ENCODE measurements around the gene HOXA2.

HOXA2 gene

GRCh38 chr7:27080844-27081436, 21.5 kb downstream of the HOXA2 start:
- ChIA-PET CTCF (no interaction called here), POLR2A (no interaction called here)

GRCh38 chr7:27079234-27079975, 23.1 kb downstream of the HOXA2 start:
- DNase-seq (ENCODE audit: low read depth, low spot score) = no peak
- POLR2A ChIA-PET = no interaction called here
- no peak overlapping the region for H3K4me3 ChIP-seq (ENCODE audit: low read depth, low read length)
- CTCF ChIA-PET = no interaction called here
- no peak for TF ChIP-seq CTCF (IDR thresholded peaks at IDR 0.05; ENCODE audit: insufficient read depth, low read length, missing control alignments)

More at GRCh38 chr7:27080844-27081436, 21.5 kb downstream of the HOXA2 start:
- DNase-seq (ENCODE audit: low read depth, low spot score) = no peak
- TF ChIP-seq CTCF (IDR thresholded peaks at IDR 0.05; ENCODE audit: insufficient read depth, low read length, missing control alignments) = no peak
- H3K4me3 ChIP-seq (ENCODE audit: low read depth, low read length) = no peak overlapping the region

- CTCF ChIA-PET = no interaction called here
- H3K4me3 ChIP-seq (ENCODE audit: low read depth, low read length) = no peak overlapping the region
- no peak for DNase-seq (ENCODE audit: low read depth, low spot score)
- TF ChIP-seq CTCF (IDR thresholded peaks at IDR 0.05; ENCODE audit: insufficient read depth, low read length, missing control alignments) = no peak
- POLR2A ChIA-PET = no interaction called here
Observed at GRCh38 chr7:27078616-27079233, 23.8 kb downstream of the HOXA2 start.

- POLR2A ChIA-PET = no interaction called here
- no peak for TF ChIP-seq CTCF (IDR thresholded peaks at IDR 0.05; ENCODE audit: insufficient read depth, low read length, missing control alignments)
- no peak overlapping the region for H3K4me3 ChIP-seq (ENCODE audit: low read depth, low read length)
- CTCF ChIA-PET = no interaction called here
- DNase-seq (ENCODE audit: low read depth, low spot score) = no peak
Observed at GRCh38 chr7:27073076-27073475, 29.4 kb downstream of the HOXA2 start.

- POLR2A ChIA-PET = no interaction called here
- CTCF ChIA-PET = no interaction called here
- DNase-seq (ENCODE audit: low read depth, low spot score) = no peak
- H3K4me3 ChIP-seq (ENCODE audit: low read depth, low read length) = no peak overlapping the region
- no peak for TF ChIP-seq CTCF (IDR thresholded peaks at IDR 0.05; ENCODE audit: insufficient read depth, low read length, missing control alignments)
Observed at GRCh38 chr7:27071622-27072390, 30.7 kb downstream of the HOXA2 start.

- TF ChIP-seq CTCF (IDR thresholded peaks at IDR 0.05; ENCODE audit: insufficient read depth, low read length, missing control alignments) = no peak
- DNase-seq (ENCODE audit: low read depth, low spot score) = no peak
- POLR2A ChIA-PET = no interaction called here
- CTCF ChIA-PET = no interaction called here
- no peak overlapping the region for H3K4me3 ChIP-seq (ENCODE audit: low read depth, low read length)
Observed at GRCh38 chr7:27068259-27068658, 34.2 kb downstream of the HOXA2 start.
